GM12874 (cell line): ENCODE results near the gene PLOD1.

Source experiments
- CTCF ChIP-seq: IDR thresholded peaks from 2 replicates; pipeline ENCODE4 v1.5.1; 2011; ENCODE audit warnings: low read depth, mild to moderate bottlenecking, control low read depth, low read length, moderate library complexity; ENCODE audit not compliant: insufficient read depth

Gene PLOD1

DNA sequence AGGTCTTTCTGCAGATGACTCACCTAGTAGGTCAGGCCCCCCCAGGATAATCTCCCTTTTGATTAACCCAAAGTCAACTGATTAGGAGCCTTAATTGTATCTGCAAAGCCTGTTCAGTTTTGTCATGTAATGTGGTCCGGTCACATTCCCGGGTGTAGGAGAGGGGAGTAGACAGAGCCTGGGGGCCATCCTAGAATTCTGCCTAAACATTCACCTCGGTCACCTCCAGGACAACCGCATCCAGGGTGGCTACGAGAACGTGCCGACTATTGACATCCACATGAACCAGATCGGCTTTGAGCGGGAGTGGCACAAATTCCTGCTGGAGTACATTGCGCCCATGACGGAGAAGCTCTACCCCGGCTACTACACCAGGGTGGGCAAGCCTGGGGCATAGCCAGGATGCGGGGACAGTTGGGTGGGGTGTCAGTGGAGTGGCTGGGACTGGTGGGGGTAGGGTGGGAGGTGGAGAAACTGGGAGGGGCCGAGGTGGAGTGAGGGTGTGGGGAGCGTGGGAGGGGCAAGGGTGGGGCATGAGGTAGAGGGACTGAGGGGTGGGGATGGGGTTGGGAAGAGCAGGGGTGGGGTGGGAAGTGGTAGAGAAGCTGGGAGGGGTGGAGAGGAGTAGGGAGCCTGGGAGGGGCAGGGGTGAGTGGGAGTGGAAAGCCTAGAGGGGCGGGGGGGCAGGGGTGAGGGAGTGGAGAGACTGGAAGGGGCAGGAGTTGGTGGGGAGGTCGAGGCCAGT lies 36.1 kb downstream of the PLOD1 start:
- no peak for TF ChIP-seq CTCF

- no peak for TF ChIP-seq CTCF
Measured at GRCh38 chr1:11977625-11978024, 43.1 kb downstream of the PLOD1 start.

DNA sequence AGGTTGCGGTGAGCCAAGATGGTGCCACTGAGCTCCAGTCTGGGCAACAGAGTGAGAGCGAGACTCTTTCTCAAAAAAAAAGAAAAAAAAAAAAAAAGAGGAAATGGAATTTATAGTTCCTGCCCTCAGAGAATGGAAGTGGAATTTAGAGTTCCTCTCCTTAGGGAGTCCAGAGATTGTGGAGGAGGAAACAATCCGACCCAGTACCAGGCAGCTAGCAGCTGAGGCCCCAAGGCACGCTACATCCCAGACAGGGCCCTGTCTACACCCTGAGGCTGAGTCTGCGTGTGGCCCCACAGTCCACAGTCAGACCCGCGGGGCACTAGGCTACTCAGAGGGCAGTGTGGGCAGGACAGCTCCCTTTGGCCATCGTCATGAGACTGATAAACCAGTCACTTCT lies 43.8 kb downstream of the PLOD1 start:
- TF ChIP-seq CTCF: no peak

DNA sequence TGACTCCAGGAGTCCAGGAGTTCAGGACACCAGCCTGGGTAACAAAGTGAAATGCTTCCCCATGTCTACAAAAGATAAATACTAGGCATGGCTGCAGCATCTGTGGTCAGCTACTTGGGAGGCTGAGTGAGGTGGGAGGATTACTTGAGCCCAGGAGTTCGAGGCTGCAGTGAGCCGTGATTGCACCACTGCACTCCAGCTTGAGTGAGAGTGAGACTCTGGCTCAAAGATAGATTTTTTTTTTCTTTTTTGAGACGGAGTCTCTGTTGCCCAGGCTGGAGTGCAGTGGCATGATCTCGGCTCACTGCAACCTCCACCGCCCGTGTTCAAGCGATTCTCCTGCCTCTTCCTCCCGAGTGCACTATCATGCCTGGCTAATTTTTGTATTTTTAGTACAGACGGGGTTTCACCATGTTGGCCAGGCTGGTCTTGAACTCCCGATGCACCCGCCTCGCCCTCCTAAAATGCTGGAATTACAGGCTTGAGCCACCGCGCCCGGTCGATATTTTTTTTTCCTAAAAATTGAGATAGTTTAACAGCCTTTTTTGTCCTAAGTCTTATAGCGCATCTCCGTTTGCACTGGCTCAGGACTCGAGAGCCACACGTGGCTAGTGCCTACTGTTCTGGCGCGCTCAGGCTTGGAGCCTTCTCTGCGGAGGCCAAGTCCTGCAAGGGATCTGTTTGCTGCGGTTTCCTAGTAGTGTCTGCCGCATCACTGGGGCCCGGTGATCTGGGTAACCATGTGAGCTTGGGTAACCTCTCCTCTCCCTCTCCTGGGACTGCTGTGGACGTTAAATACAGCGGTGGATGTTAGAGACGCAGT lies 44.7 kb downstream of the PLOD1 start:
- no peak for TF ChIP-seq CTCF

DNA sequence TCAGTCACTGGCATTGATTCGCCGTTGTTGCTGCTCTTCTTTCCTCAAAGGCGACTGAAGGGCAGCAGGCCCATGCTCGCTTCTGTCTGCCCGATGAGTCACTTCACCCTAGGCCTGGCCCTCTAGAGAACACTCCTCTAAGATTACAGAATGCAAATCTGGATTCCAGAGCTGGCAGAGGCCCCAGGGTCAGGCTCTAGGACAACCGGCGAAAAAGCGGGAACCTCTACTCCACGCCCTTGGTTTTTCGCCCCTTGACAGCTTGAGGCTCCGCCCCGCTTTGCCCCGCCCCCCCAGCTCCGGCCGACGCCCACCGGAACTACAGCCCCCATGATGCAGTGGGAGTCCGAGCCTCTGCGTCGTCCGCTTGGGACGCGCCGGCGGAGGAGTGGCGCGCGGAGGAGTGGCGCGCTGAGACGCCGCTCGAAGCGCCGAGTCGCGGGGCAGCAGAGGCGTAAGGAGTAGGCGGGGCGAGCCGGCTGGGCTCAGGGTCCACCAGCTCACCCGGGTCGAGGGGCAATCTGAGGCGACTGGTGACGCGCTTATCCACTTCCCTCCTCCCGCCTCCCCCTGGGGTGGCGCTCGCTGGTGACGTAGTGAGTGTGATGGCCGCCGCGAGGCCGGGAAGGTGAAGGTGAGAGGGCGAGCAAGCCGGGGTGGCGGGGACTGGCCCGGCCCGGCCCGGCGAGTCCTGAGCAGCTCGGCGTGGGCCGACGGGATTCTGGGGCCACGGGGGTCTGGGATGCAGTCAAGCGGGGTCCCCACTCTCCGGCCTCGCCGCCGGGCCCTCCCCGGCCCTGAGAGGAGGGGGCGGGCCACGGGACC lies 45.5 kb downstream of the PLOD1 start, which contains the start of gene MFN2:
Gene MFN2, plus strand, starts transcription at position 594 of the 825 bp plus-strand sequence. CDS start 8,725 bp downstream, outside the sequence.
- no peak for TF ChIP-seq CTCF

DNA sequence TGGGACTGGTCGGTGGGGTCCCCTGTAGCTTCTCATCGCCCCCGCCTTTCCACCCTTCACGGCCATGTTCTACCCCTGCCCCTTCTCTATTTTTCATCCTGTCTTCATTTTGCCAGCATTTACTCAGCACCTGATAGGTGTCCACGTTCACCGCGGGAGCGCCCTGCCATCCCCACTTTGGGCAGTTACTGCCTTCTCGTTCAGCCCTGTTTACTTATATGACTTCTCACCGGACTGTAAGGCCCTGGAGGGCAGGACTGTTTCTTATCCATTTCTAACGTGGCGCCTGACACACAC lies 46.1 kb downstream of the PLOD1 start:
- TF ChIP-seq CTCF: no peak
